K562 (cell line): Measurements from ENCODE around the gene ASB15. TPM values are rescaled to one million over a fixed set of nuclear protein-coding genes. Genes with fewer than 3 reads are reported as not detected.

Experiments
- ATAC-seq: fragments of 200-7000 bp; cut with Tn5 transposase; 3 replicates; pipeline ENCODE4 v1.9.1; 2020; ENCODE audit warnings: moderate library complexity
- BruUV-seq: library from RNA; stranded (reverse); fragments of 400-500 nt; replicated peaks from 2 replicates; lab custom pipeline; 2021; lab: Mats Ljungman, UMichigan
- CTCF ChIA-PET: fragments of 300-600 bp; formaldehyde crosslinking; extraction: SDS; loops from one replicate; lab custom pipeline; 2021; ENCODE audit warnings: low intra/inter-chr PET ratio; lab: Yijun Ruan, JAX
- POLR2A ChIA-PET: fragments of 300-600, 350-650 bp; sonication (Branson Sonifier 250); formaldehyde crosslinking; extraction: SDS; loops from one replicate; lab custom pipeline; 2021; ENCODE audit warnings: antibody characterized with exemption, inconsistent platforms; lab: Yijun Ruan, JAX
- DNase-seq, 4 experiments: peaks; one replicate each; pipeline versions ENCODE4 v3.0.0 to v3.0.0-alpha.2; 2011 to 2018; ENCODE audit warnings: low spot score in 3 of 4, mixed read lengths in 3 of 4; ENCODE audit errors: extremely low read depth in 1 of 4
- FAIRE-seq: peaks from 2 replicates; lab custom pipeline; 2011; peaks lifted over from hg19 to GRCh38; lab: Jason Lieb, UNC
- H2AFZ ChIP-seq: 2 replicates; pipeline ENCODE4 v1.6.0; 2011; ENCODE audit warnings: low read depth, low read length, control low read depth, inconsistent platforms
- H3K27ac ChIP-seq: fragments of 200-600 bp; 3 replicates; pipeline ENCODE4 v1.8.0; 2011; ENCODE audit warnings: low read depth, mild to moderate bottlenecking, control low read depth, inconsistent platforms, low read length, moderate library complexity, mixed read lengths; ENCODE audit errors: extremely low read depth
- H3K27me3 ChIP-seq, 2 experiments: fragments of 300-600 bp in 1 of 2; 2 replicates in 1 of 2; 3 replicates in 1 of 2; pipeline versions ENCODE4 v1.6.0 to v1.8.0; 2011; ENCODE audit warnings: inconsistent platforms in 2 of 2, low read length in 2 of 2, mild to moderate bottlenecking in 1 of 2, mixed read lengths in 1 of 2, moderate library complexity in 1 of 2; ENCODE audit not compliant: control insufficient read depth in 2 of 2, insufficient read depth in 2 of 2
- H3K36me3 ChIP-seq: fragments of 300-600 bp; 3 replicates; pipeline ENCODE4 v1.8.0; 2011; ENCODE audit warnings: mild to moderate bottlenecking, low read length, inconsistent platforms; ENCODE audit not compliant: control insufficient read depth, insufficient read depth
- H3K4me1 ChIP-seq, 2 experiments: fragments of 200-600 bp in 1 of 2; replicated peaks in 1 of 2; 2 replicates in 1 of 2; 3 replicates in 1 of 2; pipeline versions ENCODE4 v1.5.1 to v1.8.0; 2011; ENCODE audit warnings: inconsistent platforms in 2 of 2, low read length in 2 of 2, mild to moderate bottlenecking in 1 of 2, mixed read lengths in 1 of 2, moderate library complexity in 1 of 2; ENCODE audit not compliant: control insufficient read depth in 2 of 2, insufficient read depth in 2 of 2
- H3K4me2 ChIP-seq: 2 replicates; pipeline ENCODE4 v1.6.1; 2011; ENCODE audit warnings: low read length, control low read depth, inconsistent platforms, mixed read lengths; ENCODE audit not compliant: insufficient read depth
- H3K4me3 ChIP-seq: fragments of 200-600 bp; sonication (generic), shearing (Covaris generic); 2 replicates; pipeline ENCODE4 v1.5.1; 2016; ENCODE audit warnings: control low read depth, inconsistent platforms
- H3K79me2 ChIP-seq: fragments of 200-600 bp; 3 replicates; pipeline ENCODE4 v1.8.0; 2011; ENCODE audit warnings: low read length, inconsistent platforms; ENCODE audit not compliant: control insufficient read depth, insufficient read depth
- H3K9ac ChIP-seq, 2 experiments: 2 replicates each; pipeline versions ENCODE4 v1.6.0 to v1.6.1; 2011; ENCODE audit warnings: low read depth in 2 of 2, low read length in 2 of 2, control low read depth in 1 of 2, inconsistent platforms in 1 of 2, mild to moderate bottlenecking in 1 of 2, mixed read lengths in 1 of 2; ENCODE audit not compliant: insufficient read depth in 1 of 2
- H3K9me1 ChIP-seq: one replicate; pipeline ENCODE4 v1.6.0; 2011; ENCODE audit warnings: inconsistent platforms, mild to moderate bottlenecking, low read length, moderate library complexity; ENCODE audit not compliant: control insufficient read depth, insufficient read depth
- H3K9me3 ChIP-seq: replicated peaks from 2 replicates; pipeline ENCODE4 v1.5.1; 2011; ENCODE audit warnings: low read depth, low read length, inconsistent platforms; ENCODE audit not compliant: control insufficient read depth, insufficient read depth
- H4K20me1 ChIP-seq: replicated peaks from 2 replicates; pipeline ENCODE4 v1.6.1; 2011; ENCODE audit warnings: low read length, inconsistent platforms, mixed read lengths; ENCODE audit not compliant: control insufficient read depth, insufficient read depth
- ATF1 ChIP-seq, 2 experiments: fragments of 450-650 bp in 1 of 2; IDR thresholded peaks; 2 replicates each; pipeline ENCODE4 v1.6.1; 2016; ENCODE audit warnings: missing compliant biosample characterization in 1 of 2, missing genetic modification characterization in 1 of 2
- CCNT2 ChIP-seq: IDR thresholded peaks from 2 replicates; pipeline ENCODE4 v1.6.1; 2011; ENCODE audit warnings: borderline replicate concordance, low read depth, mild to moderate bottlenecking, moderate library complexity, mixed read lengths, low read length; ENCODE audit not compliant: insufficient read length; ENCODE audit errors: extremely low read depth
- CREB1 ChIP-seq, 2 experiments: sonication (generic) in 1 of 2; formaldehyde crosslinking in 1 of 2; IDR thresholded peaks; 2 replicates each; pipeline versions ENCODE4 v1.6.1 to v1.8.0; 2012 to 2022; ENCODE audit warnings: inconsistent platforms in 1 of 2, mild to moderate bottlenecking in 1 of 2, missing genetic modification reagents in 1 of 2, moderate library complexity in 1 of 2
- CREM ChIP-seq: IDR thresholded peaks from 2 replicates; pipeline ENCODE4 v1.6.1; 2014; ENCODE audit warnings: antibody characterized with exemption, low read depth
- FOS ChIP-seq: IDR thresholded peaks from 3 replicates; pipeline ENCODE4 v1.6.1; 2011; ENCODE audit not compliant: insufficient read length; ENCODE audit errors: extremely low read depth
- HMBOX1 ChIP-seq: sonication (generic); IDR thresholded peaks from 2 replicates; pipeline ENCODE4 v1.6.1; 2016
- PRMT5 ChIP-seq: sonication (generic); formaldehyde crosslinking; IDR thresholded peaks from 2 replicates; pipeline ENCODE4 v1.5.0; 2020; ENCODE audit warnings: missing genetic modification reagents
- RBM34 ChIP-seq: fragments of 200-400 bp; formaldehyde crosslinking; IDR thresholded peaks from 2 replicates; pipeline ENCODE4 v1.6.1; 2018; ENCODE audit warnings: low read length, borderline replicate concordance; ENCODE audit not compliant: insufficient read depth
- WGBS: fragments of 100-300 bp; shearing (Covaris generic); methylation state at CpG from one replicate; pipeline ENCODE4 v1.1.6; 2016; ENCODE audit warnings: low coverage, mixed read lengths; ENCODE audit not compliant: insufficient coverage; ENCODE audit errors: missing lambda C conversion rate; 5-methylcytosine and 5-hydroxymethylcytosine counted together
- in situ Hi-C: fragments of 300-500 bp; cut with MboI; formaldehyde crosslinking; loops from 4 replicates; pipeline ENCODE4 v1.15.0; 2018; ENCODE audit warnings: inconsistent platforms, mixed read lengths
- intact Hi-C: fragments of 100-400 bp; cut with micrococcal nuclease; formaldehyde crosslinking; loops from 2 replicates; pipeline ENCODE4 v1.14.2; 2022
- polyA plus RNA-seq, 8 experiments: library from polyadenylated mRNA; depleted of rRNA in 4 of 8; stranded (reverse) in 5 of 8; unstranded in 3 of 8; fragments of >200 nt; fragmentation: Nextera tagmentation in 2 of 8; fragmentation: Illumina TruSeq in 1 of 8; extraction: Ambion mirVana in 2 of 8; extraction: Trizol in 1 of 8; gene quantifications; 2 replicates each; pipeline versions ENCODE4 v1.2.1 to v1.2.3, GENCODE V29; 2011 to 2014; ENCODE audit warnings: inconsistent platforms in 1 of 8, missing spikeins in 1 of 8
- total RNA-seq, 7 experiments: library from RNA; depleted of rRNA in 6 of 7; stranded (reverse); fragments of >200 nt in 6 of 7; fragmentation: Illumina TruSeq in 2 of 7; extraction: Trizol in 2 of 7; gene quantifications; 2 replicates each; pipeline versions ENCODE4 v1.2.1 to v1.2.3, GENCODE V29; 2011 to 2021; ENCODE audit warnings: low replicate concordance in 1 of 7
- TF ChIP-seq, protein P1 (sequence below): fragments of 250-450 bp; sonication (Bioruptor Pico); IDR thresholded peaks from 2 replicates; pipeline ENCODE4 v1.5.1; 2021; ENCODE audit warnings: mild to moderate bottlenecking

ASB15 gene
- total and polyA plus RNA-seq, 9 of the 15 experiments (the other 6 are each of a cell fraction or from before 2014, with no cell fraction given): 0.03 to 0.14 (median 0.04) TPM; not detected in 3

DNA sequence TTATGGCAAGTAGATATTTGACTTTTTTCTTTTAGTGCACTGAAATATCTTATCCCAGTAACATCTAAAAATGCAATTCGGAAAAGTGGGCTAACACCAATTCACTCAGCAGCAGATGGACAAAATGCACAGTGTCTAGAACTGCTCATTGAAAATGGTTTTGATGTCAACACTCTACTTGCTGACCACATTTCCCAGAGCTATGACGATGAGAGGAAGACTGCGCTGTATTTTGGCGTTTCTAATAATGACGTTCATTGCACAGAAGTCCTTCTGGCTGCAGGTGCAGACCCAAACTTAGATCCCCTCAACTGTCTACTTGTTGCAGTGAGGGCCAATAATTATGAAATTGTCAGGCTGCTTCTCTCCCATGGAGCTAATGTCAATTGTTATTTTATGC, 27.2 kb downstream of the ASB15 start:
- ATAC-seq (no peak), DNase-seq (no peak), FAIRE-seq (no peak)
- in situ Hi-C loops: no loop called here
- BruUV-seq: no TSS peak
- H3K4me2 ChIP-seq: no peak overlapping the region
- H3K4me3 ChIP-seq: no peak overlapping the region
- no peaks in the 10 kb centered on the region for H3K9me1 ChIP-seq
- H2AFZ ChIP-seq: no peak overlapping the region; the same call in 1 of the 2 replicates
- no peaks in the 10 kb centered on the region for H3K79me2 ChIP-seq
- no peak overlapping the region for H3K9ac ChIP-seq
- ChIA-PET CTCF (no interaction called here), POLR2A (no interaction called here)
- H3K27me3 ChIP-seq: no peaks in the 10 kb centered on the region; a peak in 1 of 5 replicates
- H4K20me1 ChIP-seq: no peaks in the 10 kb centered on the region
- intact Hi-C loops: no loop called here
- H3K9me3 ChIP-seq: no peaks in the 10 kb centered on the region
- no peaks in the 10 kb centered on the region for H3K36me3 ChIP-seq
- no peak for TF ChIP-seq HMBOX1
- TF ChIP-seq FOS: no peak
- TF ChIP-seq CREB1 (IDR thresholded peaks at IDR 0.05): 0 out of 2 replicates have a peak, but pooled peaks have one; percentile 16
- no peak for TF ChIP-seq CREB1 (CRISPR knock-in tag; IDR thresholded peaks at IDR 0.05)
- no peak for TF ChIP-seq PRMT5
- no peak for TF ChIP-seq CCNT2
- no peak for TF ChIP-seq ATF1 (CRISPR knock-in tag; IDR thresholded peaks at IDR 0.05)
- TF ChIP-seq ATF1 (tag; IDR thresholded peaks at IDR 0.05): peak; percentile 58
- TF ChIP-seq CREM: peak; percentile 68
- no peak for TF ChIP-seq RBM34
- TF ChIP-seq, protein P1, sequence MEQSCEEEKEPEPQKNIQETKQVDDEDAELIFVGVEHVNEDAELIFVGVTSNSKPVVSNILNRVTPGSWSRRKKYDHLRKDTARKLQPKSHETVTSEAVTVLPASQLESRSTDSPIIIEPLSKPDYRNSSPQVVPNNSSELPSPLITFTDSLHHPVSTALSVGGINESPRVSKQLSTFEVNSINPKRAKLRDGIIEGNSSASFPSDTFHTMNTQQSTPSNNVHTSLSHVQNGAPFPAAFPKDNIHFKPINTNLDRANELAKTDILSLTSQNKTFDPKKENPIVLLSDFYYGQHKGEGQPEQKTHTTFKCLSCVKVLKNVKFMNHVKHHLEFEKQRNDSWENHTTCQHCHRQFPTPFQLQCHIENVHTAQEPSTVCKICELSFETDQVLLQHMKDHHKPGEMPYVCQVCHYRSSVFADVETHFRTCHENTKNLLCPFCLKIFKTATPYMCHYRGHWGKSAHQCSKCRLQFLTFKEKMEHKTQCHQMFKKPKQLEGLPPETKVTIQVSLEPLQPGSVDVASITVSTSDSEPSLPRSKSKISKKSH (CRISPR knock-in tag): no peak
- H3K4me1 ChIP-seq: peaks cover 0 to 6% of the 10 kb centered on the region in 2 experiments; a peak in 2 of 5 replicates
- H3K27ac ChIP-seq: no peak overlapping the region
- WGBS: 15% methylated on average over 5 of the region's 5 CpGs
